ENCODE measurements around the gene GGT1.
"Not testable (repeated sequence)": the region's sequence is repeated elsewhere in the genome, so short reads cannot be mapped to it uniquely, and the experiment has no call there.

DNA sequence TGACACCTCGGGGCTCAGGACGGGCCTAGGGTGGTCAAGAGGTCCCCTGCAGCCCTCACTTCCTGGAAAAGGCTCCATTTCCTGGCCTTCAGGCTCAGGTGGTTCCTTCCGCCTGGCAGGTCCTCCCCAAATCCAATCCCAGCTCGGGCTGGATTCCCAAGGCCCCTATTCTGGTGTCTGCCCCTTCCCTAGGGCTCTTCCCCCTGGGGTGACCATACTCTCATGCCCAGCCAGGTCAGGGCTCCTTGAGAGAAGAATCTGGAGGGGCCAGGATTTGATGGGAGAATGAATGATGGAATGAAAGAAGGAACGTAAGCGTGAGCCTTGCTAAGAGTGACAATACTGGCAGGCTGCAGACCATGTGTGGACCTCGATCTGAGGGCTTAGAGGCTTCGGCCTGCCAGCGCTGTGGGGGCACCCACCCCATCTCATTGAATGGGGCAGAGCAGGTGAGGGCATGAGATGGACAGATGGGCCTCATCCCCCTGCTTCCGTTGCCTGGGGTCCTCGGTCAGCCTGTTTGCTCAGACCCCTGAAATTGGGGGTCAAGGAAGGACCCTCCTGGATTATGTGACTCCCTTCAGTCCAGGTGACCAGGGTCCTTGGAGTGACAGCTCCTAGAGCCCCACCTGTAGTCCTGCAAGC, 766 bp upstream of the GGT1 start:
- TF ChIP-seq EZH2 (IDR thresholded peaks at IDR 0.05; ENCODE audit: low read length, unreplicated experiment); CTCF (conservative IDR thresholded peaks at IDR 0.05; ENCODE audit: low read depth, low read length): not testable (repeated sequence)
